AG10803 (cell line): ENCODE results near the gene SSX2IP.

Experiments used
- DNase-seq: peaks from one replicate; pipeline ENCODE4 v3.0.0; 2010; ENCODE audit warnings: low read depth
- H3K4me3 ChIP-seq: 2 replicates; pipeline ENCODE4 v1.5.1; 2011; ENCODE audit warnings: mild to moderate bottlenecking, low read length, control low read depth
- TF ChIP-seq, protein P1 (sequence below): conservative IDR thresholded peaks from 2 replicates; pipeline ENCODE4 v1.5.1; 2011; ENCODE audit warnings: mild to moderate bottlenecking, low read length, control low read depth, inconsistent platforms

Gene SSX2IP

DNA sequence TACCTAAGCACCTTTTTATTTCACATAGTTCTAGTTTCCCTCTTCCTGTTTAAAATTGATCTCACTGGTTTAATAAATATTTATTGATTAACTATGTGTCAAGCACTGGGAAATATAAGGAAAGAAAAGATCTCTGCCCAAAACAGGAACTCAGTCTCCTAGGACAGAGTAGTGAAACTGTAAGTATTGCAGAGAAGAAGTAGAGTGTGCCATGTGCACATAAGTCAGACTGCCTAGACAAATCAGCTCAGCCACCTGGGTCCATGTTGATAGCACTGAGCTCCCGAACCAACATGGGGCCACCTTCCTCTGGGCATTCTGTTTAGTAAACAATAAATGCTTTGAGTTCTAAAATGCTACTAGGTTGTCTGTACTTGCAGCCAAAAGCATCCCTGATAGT, 9.8 kb upstream of the SSX2IP start:
- no peak overlapping the region for H3K4me3 ChIP-seq
- no peak for DNase-seq
- TF ChIP-seq, protein P1, sequence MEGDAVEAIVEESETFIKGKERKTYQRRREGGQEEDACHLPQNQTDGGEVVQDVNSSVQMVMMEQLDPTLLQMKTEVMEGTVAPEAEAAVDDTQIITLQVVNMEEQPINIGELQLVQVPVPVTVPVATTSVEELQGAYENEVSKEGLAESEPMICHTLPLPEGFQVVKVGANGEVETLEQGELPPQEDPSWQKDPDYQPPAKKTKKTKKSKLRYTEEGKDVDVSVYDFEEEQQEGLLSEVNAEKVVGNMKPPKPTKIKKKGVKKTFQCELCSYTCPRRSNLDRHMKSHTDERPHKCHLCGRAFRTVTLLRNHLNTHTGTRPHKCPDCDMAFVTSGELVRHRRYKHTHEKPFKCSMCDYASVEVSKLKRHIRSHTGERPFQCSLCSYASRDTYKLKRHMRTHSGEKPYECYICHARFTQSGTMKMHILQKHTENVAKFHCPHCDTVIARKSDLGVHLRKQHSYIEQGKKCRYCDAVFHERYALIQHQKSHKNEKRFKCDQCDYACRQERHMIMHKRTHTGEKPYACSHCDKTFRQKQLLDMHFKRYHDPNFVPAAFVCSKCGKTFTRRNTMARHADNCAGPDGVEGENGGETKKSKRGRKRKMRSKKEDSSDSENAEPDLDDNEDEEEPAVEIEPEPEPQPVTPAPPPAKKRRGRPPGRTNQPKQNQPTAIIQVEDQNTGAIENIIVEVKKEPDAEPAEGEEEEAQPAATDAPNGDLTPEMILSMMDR, result no peak

DNA sequence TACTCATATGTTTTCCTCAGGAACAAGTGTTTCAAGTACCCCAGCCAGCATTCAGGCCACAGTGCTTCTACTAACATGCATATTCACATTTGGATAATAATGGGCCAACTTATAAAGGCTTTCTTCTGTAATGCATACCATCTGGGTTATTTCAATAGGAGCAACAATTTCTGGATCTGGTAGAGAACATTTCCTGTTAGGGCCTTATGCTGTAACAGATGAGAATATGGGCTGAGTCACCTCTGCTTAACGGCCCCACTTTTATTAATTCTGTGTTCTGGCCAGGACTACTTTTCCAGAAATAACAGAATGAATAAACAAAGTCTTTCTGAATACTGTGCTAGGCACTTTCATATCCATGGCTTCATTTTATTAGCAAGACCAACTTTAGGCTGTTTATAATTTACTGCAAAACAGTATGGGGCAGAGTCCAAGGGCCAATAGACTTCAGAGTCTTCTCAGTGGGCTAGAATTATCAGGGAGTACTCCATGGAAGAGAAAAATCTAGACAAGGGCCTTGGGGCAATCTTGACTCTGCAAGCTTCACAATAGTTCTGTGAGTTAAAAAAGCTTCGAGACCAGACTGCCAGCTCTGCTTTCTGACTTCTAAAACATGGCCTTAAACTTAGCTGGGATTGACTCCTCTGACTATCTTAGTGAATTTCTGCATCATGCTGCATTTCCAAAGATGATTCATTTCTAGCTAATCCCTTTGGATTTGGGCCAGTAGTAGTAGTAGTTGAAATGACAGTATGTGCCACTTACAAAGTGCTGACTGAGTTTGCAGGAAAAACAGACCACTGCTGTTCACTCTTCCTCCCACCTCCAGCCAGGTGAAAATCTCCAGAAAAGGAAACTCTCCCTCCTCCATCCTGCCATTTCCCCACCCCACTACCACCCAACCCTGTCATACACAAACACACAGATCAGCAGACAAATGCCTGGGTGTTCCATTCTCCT, 8.2 kb upstream of the SSX2IP start:
- peak; percentile 93 for DNase-seq
- TF ChIP-seq, protein P1, result no peak
- H3K4me3 ChIP-seq, result no peak overlapping the region

DNA sequence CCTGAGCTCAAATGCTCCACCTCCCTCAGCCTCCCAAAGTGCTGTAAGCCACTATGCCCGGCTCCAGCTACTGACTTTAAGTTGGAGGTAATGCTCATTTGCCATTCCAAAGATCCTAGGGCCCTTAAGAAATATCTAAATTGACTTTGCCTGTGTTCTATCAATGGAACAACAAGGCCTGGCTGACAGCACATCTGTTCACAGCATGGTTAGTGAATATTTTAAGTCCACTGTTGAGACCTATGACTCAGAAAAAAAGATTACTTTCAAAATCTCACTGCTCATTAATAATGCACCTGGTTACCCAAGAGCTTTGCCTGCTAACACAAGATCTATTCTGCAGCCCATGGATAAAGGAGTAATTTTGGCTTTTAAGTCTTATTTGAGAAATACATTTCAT, 3.5 kb upstream of the SSX2IP start:
- TF ChIP-seq, protein P1, result no peak
- no peak overlapping the region for H3K4me3 ChIP-seq
- DNase-seq, result no peak

DNA sequence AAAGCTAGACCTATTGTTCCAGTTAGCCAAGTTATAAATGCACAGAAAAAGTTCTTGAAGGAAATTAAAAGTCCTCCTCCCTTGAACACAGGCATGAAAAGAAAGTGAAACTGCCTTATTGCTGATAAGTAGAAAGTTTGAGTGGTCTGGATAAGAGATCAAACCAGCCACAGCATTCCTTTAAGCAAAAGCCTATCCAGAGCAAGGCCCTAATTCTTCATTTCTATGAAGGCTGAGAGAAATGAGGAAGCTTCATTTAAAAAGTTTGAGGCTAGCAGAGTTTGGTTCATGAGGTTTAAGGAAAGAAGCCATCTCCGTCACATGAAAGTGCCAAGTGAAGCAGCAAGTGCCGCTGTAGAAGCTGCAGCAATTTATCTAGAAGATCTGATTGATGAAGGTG, 2.7 kb upstream of the SSX2IP start:
- H3K4me3 ChIP-seq, result no peak overlapping the region
- TF ChIP-seq, protein P1, result no peak

DNA sequence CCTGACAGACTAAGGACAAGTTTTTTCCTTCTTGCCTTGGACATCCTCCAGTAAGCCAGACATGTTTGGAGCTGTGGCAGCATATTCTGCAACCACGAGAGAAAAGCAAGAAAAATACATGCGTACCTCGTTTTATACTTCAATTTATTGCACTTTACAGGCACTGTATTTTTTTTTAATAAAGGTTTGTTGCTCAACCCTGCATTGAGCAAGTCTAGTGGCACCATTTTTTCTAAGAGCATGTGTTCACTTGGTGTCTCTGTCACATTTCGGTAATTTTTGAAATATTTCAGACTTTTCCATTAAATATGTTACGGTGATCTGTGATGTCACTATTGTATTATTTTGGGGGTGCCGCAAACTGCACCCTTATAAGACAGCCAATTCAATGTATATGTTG, 2.1 kb upstream of the SSX2IP start:
- TF ChIP-seq, protein P1, result no peak
- no peak overlapping the region for H3K4me3 ChIP-seq
- no peak for DNase-seq

More for the DNA sequence above, 2.7 kb upstream of the SSX2IP start:
- no peak for DNase-seq

DNA sequence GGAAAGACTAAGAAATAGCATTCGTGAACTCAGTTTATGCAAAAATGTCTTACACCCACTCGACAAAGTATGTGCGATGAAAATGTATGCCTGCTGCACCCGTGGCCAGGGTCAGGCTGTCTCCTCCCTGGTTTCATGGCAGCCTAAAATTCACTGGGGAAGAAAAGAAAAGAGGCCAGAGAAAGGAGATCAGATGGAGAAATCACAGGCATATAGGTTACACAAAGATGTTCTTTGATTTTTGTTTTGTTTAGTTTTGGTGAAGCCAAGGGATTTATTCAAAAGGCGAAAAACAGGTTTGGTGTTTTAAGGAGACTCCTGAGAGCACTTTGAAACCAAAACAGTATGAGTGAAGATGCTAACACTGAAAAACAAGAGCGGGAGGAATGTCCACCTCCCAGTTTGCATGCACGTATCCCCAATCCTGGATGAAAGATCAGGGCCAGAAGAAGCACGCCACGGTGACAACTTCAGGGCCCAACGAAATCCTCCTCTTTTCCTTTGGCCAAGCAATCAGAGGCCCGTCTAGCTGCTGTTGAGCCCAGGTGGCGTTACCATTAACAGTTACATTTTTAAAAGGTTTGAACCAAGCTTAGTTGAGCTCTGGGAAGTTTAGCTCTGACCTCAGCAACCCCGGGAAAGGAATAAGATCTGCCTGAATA, 992 bp upstream of the SSX2IP start:
- TF ChIP-seq, protein P1, result no peak
- H3K4me3 ChIP-seq, result peak overlapping the region; percentile 72
- no peak for DNase-seq
